GM15510 (cell line): ENCODE data around the gene IGSF8.

Experiments used
- POLR2A ChIP-seq: IDR thresholded peaks from 3 replicates; pipeline ENCODE4 v1.6.1; 2011; ENCODE audit warnings: borderline replicate concordance; ENCODE audit not compliant: insufficient read length; ENCODE audit errors: extremely low read depth

Gene IGSF8

GRCh38 chr1:160129558-160129957 lies 31.1 kb upstream of the IGSF8 start:
- no peak for TF ChIP-seq POLR2A

GRCh38 chr1:160129046-160129445 lies 30.6 kb upstream of the IGSF8 start:
- TF ChIP-seq POLR2A: no peak

- no peak for TF ChIP-seq POLR2A
These were observed 30.2 kb upstream of the IGSF8 start for GRCh38 chr1:160128636-160129035.

GRCh38 chr1:160127865-160128523 lies 29.6 kb upstream of the IGSF8 start:
- no peak for TF ChIP-seq POLR2A

GRCh38 chr1:160127381-160127780 lies 29.0 kb upstream of the IGSF8 start:
- no peak for TF ChIP-seq POLR2A

- no peak for TF ChIP-seq POLR2A
These were observed 27.3 kb upstream of the IGSF8 start for GRCh38 chr1:160125746-160126145.

- no peak for TF ChIP-seq POLR2A
These were observed 26.5 kb upstream of the IGSF8 start for GRCh38 chr1:160124705-160125478.

- no peak for TF ChIP-seq POLR2A
These were observed 25.3 kb upstream of the IGSF8 start for GRCh38 chr1:160123726-160124125.

GRCh38 chr1:160122978-160123495 lies 24.6 kb upstream of the IGSF8 start:
- TF ChIP-seq POLR2A: no peak

GRCh38 chr1:160121388-160121787 lies 23.0 kb upstream of the IGSF8 start:
- TF ChIP-seq POLR2A: no peak

- TF ChIP-seq POLR2A: no peak
These were observed 22.4 kb upstream of the IGSF8 start for GRCh38 chr1:160120797-160121196.

GRCh38 chr1:160118928-160119327 lies 20.5 kb upstream of the IGSF8 start:
- TF ChIP-seq POLR2A: no peak

GRCh38 chr1:160117709-160118183 lies 19.3 kb upstream of the IGSF8 start:
- no peak for TF ChIP-seq POLR2A

GRCh38 chr1:160117300-160117699 lies 18.9 kb upstream of the IGSF8 start:
- TF ChIP-seq POLR2A: no peak

- no peak for TF ChIP-seq POLR2A
These were observed 18.1 kb upstream of the IGSF8 start for GRCh38 chr1:160116283-160117147.
